NCI-H82 (cell line): ENCODE data around the gene FEZ2.

ENCODE experiments used
- DNase-seq: peaks from one replicate; lab custom pipeline; 2025; lab: John Stamatoyannopoulos, UW

Gene FEZ2

DNA sequence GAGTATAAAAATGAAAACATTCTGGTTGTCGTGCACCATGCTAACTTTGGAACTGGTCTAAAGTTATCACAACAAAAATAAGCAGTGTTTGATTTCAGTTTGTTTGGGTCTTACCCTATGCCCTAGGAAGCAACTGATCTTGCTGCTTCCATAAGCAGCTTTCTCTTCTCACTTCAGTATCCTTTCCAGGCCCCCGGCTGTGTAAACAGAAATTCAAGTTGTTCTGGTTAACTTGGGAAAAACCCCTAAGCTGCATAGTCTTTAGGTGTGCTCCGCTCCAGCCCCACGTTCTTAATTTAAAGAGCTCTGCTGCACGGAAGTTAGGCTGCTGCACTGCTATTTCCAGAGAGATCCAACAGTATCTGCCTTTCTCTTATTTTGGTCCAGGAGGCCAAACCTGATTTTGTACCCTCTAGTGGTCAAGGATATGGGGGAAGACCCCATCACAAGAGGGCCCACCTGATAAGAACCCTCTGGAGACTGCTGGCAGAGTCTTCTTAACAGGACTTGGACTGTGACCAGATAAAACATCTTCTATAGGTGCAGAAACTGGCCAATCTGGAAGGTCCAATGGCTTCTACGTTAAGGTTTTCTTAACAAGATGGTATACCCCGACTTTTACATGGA is 69.1 kb downstream of the FEZ2 start:
- DNase-seq = no peak

DNA sequence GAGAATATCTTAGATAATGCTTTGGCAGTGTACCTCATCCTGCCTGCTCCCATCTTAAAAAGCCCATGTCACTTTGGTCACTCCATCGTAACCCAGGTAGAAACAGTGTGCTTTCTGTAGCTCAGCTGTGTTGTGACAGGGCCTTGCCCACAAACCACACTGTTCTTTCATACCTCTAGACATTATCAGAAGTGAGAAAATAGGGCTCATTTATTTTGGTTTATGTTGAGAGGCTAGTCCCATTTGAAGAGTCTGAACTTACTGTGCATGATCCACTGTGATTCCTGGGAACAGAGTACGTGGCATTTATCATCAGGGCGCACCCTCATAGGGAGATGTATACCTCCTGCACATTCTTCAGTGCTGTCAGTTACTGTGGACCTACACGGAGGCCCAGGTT is 69.7 kb downstream of the FEZ2 start:
- no peak for DNase-seq

DNA sequence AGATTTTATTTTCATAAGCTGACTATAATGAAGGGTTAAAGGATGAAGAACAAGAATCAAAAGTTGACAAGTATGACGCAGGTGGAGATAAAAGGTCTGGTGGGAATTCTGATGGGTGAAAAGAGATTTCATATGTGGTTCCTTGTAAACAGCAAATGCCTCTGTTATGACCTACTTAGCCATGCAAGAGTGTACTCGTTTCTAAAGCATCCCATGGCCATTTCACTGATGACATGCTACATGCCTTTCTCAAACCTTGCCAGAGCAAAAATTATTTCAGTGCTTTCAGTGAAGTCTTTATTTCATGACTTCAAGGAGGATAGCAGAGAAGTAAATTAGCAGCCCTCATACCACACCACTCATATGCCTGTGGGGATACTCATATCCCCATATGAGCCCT is 71.7 kb downstream of the FEZ2 start:
- no peak for DNase-seq

DNA sequence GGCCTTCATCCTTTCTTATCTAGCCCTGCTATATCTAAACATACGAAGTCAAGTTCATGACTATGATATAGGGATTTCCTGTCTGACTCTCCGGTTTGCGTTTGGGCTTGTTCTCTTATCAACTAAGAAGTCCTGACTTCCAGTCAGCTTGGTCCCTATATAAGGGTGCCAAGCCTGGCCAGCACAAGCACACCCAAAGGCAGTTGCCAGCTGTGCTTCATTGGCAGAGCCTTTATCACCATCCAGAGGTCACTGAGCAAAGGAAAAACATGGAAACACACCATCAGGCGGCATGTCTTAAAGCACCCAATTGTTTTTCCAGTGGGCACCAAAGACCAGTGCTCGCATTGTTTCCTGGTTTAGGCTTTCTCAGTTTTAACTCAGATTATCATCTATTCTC is 72.7 kb downstream of the FEZ2 start:
- no peak for DNase-seq

DNA sequence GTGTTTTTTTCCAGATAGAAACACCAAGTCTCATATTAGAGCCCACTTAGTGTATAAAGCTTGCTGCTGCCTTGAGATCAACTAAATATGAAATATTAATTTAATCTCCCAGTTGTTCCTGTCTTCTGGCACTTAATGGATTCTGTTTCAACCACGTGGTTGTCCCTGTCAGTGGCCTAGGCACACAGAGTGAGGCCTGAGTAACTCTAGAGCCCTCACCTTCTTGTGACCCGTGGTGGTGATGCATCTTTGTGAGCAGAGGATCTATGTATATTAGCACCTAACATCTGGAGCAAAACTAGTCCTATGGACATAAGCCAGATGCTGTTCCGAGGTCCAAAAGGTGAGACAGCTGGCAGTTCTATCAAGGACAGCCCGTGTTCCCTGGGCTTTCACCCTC is 74.8 kb downstream of the FEZ2 start:
- DNase-seq = no peak

DNA sequence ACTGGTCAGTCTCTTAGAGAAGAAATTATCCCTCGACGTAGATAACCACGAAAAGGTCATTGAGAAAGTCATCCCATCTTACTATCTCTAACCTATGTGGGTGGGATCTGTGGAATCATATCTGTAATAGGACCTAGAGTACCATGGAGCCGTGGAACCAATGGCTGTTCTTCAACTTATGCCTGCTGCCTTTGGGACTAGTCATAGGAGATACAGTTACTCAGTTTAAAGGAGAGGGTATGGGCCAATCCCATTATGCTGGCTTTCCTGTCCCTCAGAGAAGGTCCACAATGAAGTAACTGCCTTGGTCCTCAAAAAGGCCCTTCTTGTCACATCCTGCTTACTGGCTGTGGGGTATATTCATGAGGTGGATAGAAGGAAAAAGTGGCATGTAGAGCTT is 77.5 kb downstream of the FEZ2 start:
- no peak for DNase-seq

DNA sequence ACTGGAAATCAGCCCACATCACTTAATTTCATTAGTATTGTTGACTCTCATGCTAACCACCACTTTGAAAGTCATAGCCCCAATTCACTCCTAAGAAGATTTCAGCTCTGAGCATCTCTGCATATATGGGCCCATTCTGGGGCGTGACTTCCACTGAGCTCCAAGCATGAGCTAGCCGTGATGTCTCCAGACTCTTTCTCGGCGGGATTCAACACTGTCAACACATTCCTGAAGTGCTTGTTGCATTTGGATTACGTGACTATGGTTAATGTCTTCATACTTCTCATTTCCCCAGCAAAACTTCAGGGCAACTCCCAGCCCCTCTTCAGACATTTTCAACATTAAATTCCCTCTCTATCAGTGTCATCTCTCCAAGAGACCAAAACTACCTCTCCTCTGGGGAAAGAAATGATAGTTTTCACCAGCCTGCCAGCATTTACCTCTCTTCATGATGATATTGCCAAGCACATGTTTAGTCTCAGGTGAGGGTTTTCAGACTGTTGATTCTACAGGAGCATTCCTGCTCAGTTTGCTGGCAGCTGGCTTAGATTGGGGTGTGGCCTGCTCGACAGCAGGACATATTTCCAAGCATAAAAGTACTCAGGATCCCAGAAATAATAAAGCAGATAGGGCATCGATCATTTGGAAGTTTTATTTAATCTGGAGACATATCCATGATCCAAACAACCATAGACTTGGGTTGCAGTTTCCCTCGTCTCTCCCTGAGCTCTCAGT is 81.7 kb downstream of the FEZ2 start:
- DNase-seq = no peak

DNA sequence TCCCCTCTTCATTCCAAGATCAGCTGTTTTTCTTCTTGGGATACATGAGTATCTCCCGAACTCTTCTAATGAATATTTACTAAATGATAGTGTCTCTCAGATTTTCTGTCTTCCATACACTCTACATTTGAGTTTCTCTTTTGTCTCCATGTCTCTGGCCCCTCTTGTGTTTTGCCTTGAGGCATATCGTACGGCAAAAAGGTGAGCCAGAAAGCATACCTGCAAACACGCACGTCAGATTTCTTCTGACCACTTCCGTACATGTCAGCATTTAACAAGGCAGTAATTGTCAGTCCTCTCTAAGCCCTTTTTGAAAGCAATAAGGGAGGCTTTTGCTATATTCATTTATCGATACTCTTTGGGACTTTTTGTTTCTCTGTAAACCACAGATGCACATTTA is 82.4 kb downstream of the FEZ2 start:
- no peak for DNase-seq

DNA sequence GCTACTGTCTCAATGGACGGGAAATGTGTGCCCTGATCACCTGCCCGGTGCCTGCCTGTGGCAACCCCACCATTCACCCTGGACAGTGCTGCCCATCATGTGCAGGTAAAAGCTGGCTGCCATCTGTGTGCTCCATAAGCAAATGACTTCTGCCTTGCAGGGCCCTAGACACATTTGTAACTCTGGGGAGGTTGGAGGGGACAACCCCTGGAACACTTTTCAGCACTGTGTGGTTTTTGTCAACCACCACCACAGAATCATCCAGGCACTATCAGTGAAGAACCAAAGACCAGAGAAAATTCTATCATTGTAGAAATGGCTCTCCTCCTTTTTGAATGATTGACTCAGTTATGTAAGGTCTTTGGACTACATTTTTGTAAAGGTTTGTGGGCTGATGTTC is 84.3 kb downstream of the FEZ2 start:
- no peak for DNase-seq

DNA sequence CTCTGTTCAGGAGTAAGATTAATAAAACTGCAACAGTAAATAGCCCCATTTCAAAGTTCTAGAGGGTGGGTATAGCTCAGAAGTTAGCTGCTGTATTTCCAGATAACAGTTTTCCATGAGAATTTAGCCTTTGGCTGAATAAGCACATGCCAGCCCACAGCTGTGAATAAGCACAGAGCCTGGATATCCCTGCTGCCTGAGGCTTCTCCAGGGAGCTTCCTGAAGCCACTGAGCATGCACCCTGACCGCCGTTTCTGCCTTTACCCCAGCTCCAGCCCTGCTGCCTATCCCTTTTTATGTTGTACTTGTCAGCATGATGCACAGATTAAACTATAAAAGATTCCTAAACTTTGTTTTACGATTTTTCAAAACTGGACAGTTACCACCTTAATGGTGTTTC is 85.3 kb downstream of the FEZ2 start:
- DNase-seq = no peak

DNA sequence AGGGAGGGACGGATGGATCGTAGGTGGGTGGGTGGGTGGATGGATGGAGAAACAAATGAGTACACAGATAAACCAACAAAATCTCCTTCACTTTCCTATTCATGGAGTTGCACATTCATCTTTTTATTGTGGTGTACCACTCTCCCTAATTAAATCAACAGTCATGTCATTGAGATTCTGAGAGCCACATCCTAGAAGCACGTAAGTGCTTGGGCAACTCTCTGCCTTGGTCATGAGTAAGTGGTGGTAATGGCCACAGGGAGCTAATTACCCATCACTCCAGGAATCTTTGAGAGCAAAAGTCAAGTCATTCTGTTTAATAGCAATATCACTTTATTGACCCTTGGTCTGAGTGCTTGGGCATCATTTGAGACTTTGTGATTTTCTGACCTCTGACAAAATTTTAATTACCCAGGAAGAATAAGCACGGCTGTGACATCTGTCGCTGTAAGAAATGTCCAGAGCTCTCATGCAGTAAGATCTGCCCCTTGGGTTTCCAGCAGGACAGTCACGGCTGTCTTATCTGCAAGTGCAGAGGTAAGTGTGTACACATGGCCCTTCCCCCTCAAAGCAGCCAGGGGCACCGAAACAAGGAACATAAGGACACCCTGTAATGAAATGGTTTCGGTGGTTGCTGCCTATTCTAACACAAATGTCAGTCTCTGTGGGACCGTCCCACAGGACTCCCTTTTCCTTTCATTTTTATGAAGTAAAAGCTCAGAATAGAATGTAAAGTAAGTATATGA is 85.9 kb downstream of the FEZ2 start:
- no peak for DNase-seq

DNA sequence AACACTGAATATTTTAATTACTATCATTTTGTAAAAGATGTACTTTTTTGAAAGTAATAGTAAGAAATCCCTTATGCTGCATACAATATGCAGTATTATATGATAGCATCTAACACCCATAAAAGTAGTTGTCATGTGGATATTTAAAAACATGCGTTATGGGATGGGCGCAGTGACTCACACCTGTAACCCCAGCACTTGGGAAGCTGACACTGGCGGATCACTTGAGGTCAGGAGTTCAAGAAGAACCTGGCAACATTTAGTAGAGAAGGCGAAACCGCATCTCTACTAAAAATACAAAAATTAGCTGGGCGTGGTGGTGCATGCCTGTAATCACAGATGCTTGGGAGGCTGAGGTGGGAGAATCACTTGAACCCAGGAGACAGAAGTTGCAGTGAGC is 88.9 kb downstream of the FEZ2 start:
- no peak for DNase-seq

DNA sequence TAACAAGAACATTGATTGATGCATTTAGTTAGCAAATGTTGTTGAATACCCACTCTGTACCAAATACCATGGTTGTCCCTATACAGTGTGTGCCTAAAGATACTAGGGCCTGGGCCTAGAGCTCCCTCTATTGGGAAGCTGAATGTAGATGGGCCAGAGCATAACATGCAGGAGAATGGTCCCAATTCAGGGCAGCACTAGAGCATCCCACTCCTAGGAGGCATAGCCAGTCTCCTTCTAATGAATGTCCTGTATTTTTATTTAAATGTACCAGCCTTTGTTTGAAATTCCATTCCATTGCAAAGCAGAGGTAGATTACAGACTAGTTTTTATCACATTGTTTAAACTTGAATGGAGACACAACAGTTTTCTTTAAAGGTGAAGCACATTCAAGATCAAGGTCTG is 90.6 kb downstream of the FEZ2 start:
- DNase-seq = peak; percentile 83
